Keratinocyte (primary cell): ENCODE results near the gene ZSCAN2.
"Not testable (repeated sequence)": the region's sequence is repeated elsewhere in the genome, so short reads cannot be mapped to it uniquely, and the experiment has no call there.

ENCODE experiments used
- CTCF ChIP-seq, 3 experiments: IDR thresholded peaks in 1 of 3; conservative IDR thresholded peaks in 1 of 3; optimal IDR thresholded peaks in 1 of 3; 2 replicates in 2 of 3; 3 replicates in 1 of 3; pipeline versions ENCODE3 to v1.5.1; 2011; ENCODE audit warnings: low read length in 3 of 3, mild to moderate bottlenecking in 3 of 3, moderate library complexity in 2 of 3, control low read depth in 1 of 3, inconsistent platforms in 1 of 3; ENCODE audit not compliant: insufficient read depth in 2 of 3; ENCODE audit errors: extremely low read depth in 1 of 3
- EZH2 ChIP-seq: IDR thresholded peaks from one replicate; pipeline ENCODE4 v1.6.1; 2012; ENCODE audit warnings: inconsistent platforms, mild to moderate bottlenecking, low read length, moderate library complexity

- TF ChIP-seq CTCF (optimal IDR thresholded peaks at IDR 0.05 in 1 of 3, IDR thresholded peaks at IDR 0.05 in 1 of 3, conservative IDR thresholded peaks at IDR 0.05 in 1 of 3; ENCODE audit: extremely low read depth in 1 of 3, insufficient read depth in 2 of 3, low read length in 3 of 3); EZH2: not testable (repeated sequence)
Observed at GRCh38 chr15:84581676-84582428, 19.0 kb upstream of the ZSCAN2 start.
